KBM-7 (cell line): ENCODE measurements around the gene DNAH2.

Source experiments
- DNase-seq: peaks from one replicate; pipeline ENCODE4 v3.0.0-alpha.2; 2015
- in situ Hi-C: fragments of 300-500 bp; cut with MboI; formaldehyde crosslinking; loops from 2 replicates; pipeline ENCODE4 v1.14.3; 2020; ENCODE audit warnings: low sequenced_read_pairs, low pct_unique_long_range_greater_than_20kb, mixed read lengths

Gene DNAH2

GRCh38 chr17:7716901-7717755 lies at the start of gene DNAH2:
Gene DNAH2 (plus strand): TSS chr17:7717744. CDS start chr17:7719735, 1,991 bp downstream.
- in situ Hi-C loops: no loop called here

GRCh38 chr17:7668482-7668881 lies 49.1 kb upstream of the DNAH2 start:
- DNase-seq: no peak
- in situ Hi-C loops: no loop called here

More at GRCh38 chr17:7716901-7717755, at the start of gene DNAH2:
- DNase-seq: peak; percentile 84

- in situ Hi-C loops: no loop called here
- peak; percentile 71 for DNase-seq
These were observed 44.3 kb upstream of the DNAH2 start for GRCh38 chr17:7673239-7673638.

DNA sequence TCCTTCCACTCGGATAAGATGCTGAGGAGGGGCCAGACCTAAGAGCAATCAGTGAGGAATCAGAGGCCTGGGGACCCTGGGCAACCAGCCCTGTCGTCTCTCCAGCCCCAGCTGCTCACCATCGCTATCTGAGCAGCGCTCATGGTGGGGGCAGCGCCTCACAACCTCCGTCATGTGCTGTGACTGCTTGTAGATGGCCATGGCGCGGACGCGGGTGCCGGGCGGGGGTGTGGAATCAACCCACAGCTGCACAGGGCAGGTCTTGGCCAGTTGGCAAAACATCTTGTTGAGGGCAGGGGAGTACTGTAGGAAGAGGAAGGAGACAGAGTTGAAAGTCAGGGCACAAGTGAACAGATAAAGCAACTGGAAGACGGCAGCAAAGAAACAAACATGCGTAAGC lies 42.6 kb upstream of the DNAH2 start:
- in situ Hi-C loops: no loop called here

DNA sequence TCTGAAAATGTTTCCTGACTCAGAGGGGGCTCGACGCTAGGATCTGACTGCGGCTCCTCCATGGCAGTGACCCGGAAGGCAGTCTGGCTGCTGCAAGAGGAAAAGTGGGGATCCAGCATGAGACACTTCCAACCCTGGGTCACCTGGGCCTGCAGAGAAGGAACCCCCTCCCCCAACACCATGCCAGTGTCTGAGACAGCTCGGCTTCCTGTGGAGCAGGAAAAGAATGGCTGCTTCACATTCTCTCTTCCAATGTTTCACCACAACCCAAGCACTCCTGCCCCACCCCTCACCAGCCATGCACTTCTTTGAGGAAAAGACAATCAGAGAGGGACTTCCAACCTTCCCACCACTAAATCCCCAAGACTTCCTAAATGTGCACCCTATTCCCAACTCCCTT lies 41.0 kb upstream of the DNAH2 start:
- in situ Hi-C loops: no loop called here
- DNase-seq: no peak

More for the DNA sequence above, 42.6 kb upstream of the DNAH2 start:
- no peak for DNase-seq

DNA sequence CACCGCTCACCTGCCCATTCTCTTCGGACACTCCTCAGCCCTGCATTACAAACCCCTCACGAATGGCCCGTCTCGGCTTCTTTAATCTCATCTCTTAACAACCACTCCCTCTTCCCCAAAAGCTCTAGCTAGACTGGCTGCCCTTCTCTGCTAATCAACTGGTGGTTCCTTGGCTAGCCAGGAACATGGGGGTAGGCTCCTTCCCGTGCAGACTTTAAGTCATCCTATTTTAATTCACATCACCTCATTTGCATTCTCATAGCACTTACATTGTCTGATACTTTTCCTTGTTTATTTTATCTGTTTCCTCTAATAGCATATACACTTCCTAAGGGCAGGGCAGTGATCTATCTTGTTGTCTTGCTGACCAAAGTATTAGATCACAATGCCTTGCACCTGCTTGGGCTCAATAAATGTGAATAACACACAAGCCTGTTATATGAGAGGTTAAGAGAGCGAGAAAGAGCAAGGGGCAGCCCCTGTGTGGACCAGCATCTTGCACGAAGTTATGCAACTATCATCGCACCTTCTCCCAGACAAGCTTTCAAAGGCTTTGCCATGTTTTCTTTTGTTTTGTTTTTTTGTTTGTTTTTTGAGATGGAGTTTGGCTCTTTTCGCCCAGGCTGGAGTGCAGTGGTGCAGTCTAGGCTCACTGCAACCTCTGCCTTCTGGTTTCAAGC lies 40.0 kb upstream of the DNAH2 start:
- in situ Hi-C loops: no loop called here
- no peak for DNase-seq

GRCh38 chr17:7684851-7685532 lies 32.6 kb upstream of the DNAH2 start:
- no peak for DNase-seq
- in situ Hi-C loops: no loop called here

GRCh38 chr17:7685533-7686221 lies 31.9 kb upstream of the DNAH2 start:
- DNase-seq: peak; percentile 97
- in situ Hi-C loops: no loop called here

DNA sequence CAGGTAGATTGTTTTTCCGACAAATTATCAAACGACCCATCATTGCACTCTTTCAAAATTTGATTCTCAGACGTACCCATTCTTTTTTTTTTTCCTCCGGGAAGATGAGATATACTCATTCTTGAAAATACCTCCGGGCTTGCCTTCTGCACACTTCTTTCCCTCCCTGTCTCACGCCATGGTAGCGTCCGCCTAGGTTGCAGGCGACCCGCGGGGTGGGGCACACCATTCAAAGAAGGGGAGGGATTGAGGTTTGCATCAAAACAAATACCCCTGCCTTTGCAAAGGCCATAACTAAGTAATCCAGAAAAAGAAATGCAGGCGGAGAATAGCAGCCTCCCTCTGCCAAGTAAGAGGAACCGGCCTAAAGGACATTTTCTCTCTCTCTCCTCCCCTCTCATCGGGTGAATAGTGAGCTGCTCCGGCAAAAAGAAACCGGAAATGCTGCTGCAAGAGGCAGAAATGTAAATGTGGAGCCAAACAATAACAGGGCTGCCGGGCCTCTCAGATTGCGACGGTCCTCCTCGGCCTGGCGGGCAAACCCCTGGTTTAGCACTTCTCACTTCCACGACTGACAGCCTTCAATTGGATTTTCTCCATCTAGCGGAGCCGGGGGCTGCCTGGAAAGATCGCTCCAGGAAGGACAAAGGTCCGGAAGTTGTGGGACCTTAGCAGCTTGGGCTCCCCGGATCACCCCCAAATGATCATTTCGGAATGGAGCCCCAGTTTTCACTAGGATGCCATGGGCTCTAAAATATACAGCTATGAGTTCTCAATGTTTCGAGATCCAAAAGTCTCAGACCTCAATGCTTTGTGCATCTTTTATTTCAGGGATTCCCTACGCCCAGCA lies 31.1 kb upstream of the DNAH2 start:
- in situ Hi-C loops: no loop called here
- DNase-seq: peak; percentile 96

DNA sequence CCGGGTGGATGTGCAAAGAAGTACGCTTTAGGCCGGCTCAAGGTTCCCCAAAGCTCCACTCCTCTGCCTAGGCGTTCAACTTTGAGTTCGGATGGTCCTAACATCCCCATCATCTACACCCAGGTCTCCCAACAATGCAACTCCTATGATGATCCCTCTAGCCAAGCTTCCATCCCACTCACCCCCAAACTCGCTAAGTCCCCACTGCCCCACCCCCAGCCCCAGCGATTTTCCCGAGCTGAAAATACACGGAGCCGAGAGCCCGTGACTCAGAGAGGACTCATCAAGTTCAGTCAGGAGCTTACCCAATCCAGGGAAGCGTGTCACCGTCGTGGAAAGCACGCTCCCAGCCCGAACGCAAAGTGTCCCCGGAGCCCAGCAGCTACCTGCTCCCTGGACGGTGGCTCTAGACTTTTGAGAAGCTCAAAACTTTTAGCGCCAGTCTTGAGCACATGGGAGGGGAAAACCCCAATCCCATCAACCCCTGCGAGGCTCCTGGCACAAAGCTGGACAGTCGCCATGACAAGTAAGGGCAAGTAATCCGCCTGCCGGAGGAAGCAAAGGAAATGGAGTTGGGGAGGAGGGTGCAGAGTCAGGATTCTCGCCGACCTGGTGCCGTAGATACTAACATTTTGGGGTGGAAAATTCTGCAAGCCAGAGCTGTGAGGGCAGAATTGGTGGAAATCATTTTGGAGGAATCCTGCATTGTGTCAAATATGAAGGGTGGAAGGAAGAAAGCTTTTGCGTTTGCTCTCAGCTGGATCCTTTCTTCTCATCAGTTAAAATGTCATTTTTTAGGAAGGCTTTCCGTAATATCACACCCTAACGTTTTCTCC lies 30.3 kb upstream of the DNAH2 start, which contains the start of gene TP53:
Gene TP53 (minus strand): TSS at position 419 of the 836 bp plus-strand sequence. CDS start 10,896 bp downstream, outside the sequence.
- in situ Hi-C loops: no loop called here
- peak; percentile 90 for DNase-seq

GRCh38 chr17:7687908-7688807 lies 29.4 kb upstream of the DNAH2 start, which contains the start of gene WRAP53:
Gene WRAP53 (plus strand): TSS chr17:7688477. CDS start chr17:7688649, 172 bp downstream.
- in situ Hi-C loops: no loop called here
- peak; percentile 100 for DNase-seq

GRCh38 chr17:7688808-7689316 lies 28.7 kb upstream of the DNAH2 start:
- in situ Hi-C loops: no loop called here
- DNase-seq: no peak

- no peak for DNase-seq
- in situ Hi-C loops: no loop called here
These were observed 22.0 kb upstream of the DNAH2 start for GRCh38 chr17:7695586-7695985.

DNA sequence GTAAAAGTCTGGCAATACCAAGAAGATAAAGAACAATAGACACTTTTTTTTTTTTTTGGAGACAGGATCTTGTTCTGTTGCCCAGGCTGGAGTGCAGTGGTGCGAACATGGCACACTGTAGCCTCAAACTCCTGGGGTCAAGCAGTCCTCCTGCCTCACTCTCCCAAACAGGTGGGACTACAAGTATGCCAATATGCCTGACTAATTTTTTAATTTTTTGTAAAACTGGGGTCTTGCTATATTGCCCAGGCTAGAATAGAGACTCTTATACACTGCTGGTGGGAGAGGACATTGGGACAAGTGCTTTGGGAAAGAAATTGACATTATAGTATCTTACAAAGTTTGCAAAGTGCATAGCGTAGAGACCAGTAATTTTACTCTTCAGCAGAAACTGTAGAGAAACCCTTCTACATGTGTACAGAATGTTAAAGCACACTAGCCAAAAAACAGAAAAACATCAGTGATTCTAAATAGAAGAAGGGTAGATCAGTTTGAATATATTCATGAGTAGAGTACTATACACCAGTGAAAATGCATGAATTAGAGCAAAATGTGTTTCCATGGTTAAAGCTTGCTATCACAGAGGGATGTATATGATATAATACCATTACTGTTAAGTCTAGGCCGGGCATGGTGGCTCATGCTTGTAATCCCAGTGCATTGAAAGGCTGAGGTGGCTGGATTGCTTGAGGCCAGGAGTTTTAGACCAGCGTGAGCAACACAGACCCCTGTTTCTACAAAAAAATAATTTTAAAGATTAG lies 19.5 kb upstream of the DNAH2 start:
- DNase-seq: no peak
- in situ Hi-C loops: no loop called here

DNA sequence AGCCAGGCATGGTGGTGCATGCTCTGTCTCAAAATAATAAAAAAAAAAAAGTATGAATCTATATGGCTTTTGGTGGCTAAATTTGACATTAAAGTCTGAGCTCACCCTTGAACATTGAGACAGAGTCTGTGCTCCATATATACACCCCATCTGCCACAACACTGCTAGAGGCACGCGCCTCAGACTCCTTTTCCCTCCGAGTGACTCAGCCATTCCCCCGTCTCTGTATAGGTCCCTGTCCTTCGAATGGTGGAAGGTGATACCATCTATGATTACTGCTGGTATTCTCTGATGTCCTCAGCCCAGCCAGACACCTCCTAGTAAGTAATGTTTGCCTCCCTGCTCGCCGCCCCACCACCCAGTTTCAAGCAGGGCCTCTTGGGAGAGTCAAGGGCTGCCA lies 17.0 kb upstream of the DNAH2 start:
- in situ Hi-C loops: no loop called here
- no peak for DNase-seq

GRCh38 chr17:7701681-7702080 lies 15.9 kb upstream of the DNAH2 start:
- in situ Hi-C loops: no loop called here
- no peak for DNase-seq
